Measurements from ENCODE around the gene MT4.
A peak's percentile ranks its signal among the peaks of the same experiment; 100 is the strongest.

MT4 gene

DNA sequence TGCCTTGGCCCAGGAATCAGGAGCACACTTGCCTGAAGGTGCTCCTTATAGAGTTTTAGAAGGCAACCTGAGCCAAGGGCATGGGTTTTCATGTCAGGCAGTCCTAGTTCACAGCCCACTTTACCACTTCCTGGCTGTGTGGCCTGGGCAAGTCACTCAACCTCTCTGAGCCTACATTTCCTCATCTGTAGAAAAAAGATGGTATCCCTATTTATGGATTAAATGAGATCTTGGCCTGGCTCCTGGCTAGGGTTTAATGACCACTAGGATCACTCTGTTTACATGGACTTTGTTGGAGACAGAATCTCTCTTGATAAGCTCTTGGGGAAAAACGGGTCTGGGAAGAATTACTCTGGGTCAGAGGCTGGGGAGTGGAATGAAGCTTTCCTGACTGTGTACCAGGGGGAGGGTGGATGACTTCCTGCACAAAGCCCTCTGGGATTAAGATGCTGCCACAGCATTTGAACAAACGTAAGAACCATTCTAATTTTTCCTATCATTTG is 45.8 kb downstream of the MT4 start:
- no peak for TF ChIP-seq CTCF (conservative IDR thresholded peaks at IDR 0.05; ENCODE audit: control insufficient read depth, insufficient read depth, low read depth, low read length)
- peak; percentile 73 for DNase-seq (ENCODE audit: low read depth)
- H3K4me3 ChIP-seq (ENCODE audit: control insufficient read depth, low read depth, low read length), result peak overlapping the region; percentile 81

DNA sequence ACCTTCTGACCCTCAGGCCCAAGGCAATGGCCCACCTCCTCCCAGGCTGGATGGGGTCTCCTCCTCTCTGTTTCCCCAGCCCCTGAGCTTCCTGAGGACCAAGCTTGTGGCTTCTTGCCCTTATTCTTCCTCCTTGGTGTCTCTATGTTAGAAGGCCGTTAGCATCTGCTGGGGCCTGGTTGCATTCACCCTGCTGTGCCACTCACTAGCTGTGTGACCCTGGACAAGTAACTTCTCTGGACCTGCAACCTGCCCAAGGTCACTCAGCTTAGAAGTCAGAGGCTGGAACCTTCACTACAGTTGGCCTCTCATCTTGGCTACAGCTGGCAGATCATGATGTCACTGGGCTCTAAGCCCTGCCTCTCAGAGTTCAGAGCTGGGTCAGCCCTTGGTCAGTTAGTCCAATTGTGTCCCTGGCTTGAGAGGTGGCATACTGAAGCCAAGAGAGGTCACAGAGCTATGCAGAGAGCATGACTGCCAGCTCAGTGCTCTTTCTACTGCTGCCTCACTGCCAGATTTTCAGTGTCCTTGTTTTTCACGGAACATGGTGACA is 46.5 kb downstream of the MT4 start:
- H3K4me3 ChIP-seq (ENCODE audit: control insufficient read depth, low read depth, low read length), result no peak overlapping the region
- TF ChIP-seq CTCF (conservative IDR thresholded peaks at IDR 0.05; ENCODE audit: control insufficient read depth, insufficient read depth, low read depth, low read length), result no peak
- peak; percentile 86 for DNase-seq (ENCODE audit: low read depth)

DNA sequence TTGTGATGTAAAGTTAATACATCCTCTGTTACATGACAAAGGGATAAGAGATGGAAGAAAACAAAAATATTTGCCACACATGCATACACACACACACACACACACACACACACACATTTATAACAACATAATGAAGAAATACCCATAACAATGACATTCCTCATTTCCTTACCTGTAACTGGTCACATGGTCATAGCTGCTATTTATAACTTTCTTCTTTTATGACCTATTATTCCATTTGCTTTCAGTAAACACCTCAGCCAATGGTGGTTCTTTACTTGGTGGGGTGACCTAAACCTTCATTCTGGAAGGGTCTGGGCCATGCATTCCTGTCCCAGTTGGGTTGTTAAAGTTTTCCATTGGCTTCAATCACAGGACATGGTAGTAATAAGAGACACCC is 48.8 kb downstream of the MT4 start:
- no peak for TF ChIP-seq CTCF (conservative IDR thresholded peaks at IDR 0.05; ENCODE audit: control insufficient read depth, insufficient read depth, low read depth, low read length)
- H3K4me3 ChIP-seq (ENCODE audit: control insufficient read depth, low read depth, low read length), result no peak overlapping the region
- DNase-seq (ENCODE audit: low read depth), result no peak

DNA sequence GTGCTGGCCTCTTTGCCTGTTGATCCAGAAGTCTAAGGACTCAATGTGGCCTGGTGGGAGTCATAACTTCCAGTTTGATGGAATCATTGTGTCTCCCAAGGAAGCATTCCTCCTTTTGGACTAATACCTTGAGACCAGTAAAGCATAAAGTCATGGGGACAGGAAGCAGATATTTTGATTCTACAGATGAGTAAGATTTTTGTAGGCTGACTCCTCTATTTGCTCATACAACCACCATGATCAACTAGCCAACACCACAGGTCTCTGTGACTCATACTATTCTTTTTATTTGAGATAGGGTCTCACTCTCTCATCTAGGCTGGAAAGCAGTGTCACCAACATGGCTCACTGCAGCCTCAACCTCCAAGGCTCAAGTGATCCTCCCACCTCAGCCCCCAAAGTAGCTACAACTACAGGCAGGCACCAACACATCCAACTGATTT is 49.7 kb downstream of the MT4 start:
- TF ChIP-seq CTCF (conservative IDR thresholded peaks at IDR 0.05; ENCODE audit: control insufficient read depth, insufficient read depth, low read depth, low read length), result no peak
- H3K4me3 ChIP-seq (ENCODE audit: control insufficient read depth, low read depth, low read length), result no peak overlapping the region
- DNase-seq (ENCODE audit: low read depth), result peak; percentile 67

- TF ChIP-seq CTCF (conservative IDR thresholded peaks at IDR 0.05; ENCODE audit: control insufficient read depth, insufficient read depth, low read depth, low read length), result no peak
- H3K4me3 ChIP-seq (ENCODE audit: control insufficient read depth, low read depth, low read length), result no peak overlapping the region
- peak; percentile 67 for DNase-seq (ENCODE audit: low read depth)
These were observed 50.5 kb downstream of the MT4 start for GRCh38 chr16:56615353-56615752.

GRCh38 chr16:56616608-56617211 is 51.8 kb downstream of the MT4 start:
- no peak for DNase-seq (ENCODE audit: low read depth)
- TF ChIP-seq CTCF (conservative IDR thresholded peaks at IDR 0.05; ENCODE audit: control insufficient read depth, insufficient read depth, low read depth, low read length), result no peak
- H3K4me3 ChIP-seq (ENCODE audit: control insufficient read depth, low read depth, low read length), result peak overlapping the region; percentile 49
